GM23338 (cell line): ENCODE measurements around the gene SLC25A26. TPM values are rescaled to one million over a fixed set of nuclear protein-coding genes. Genes with fewer than 3 reads are reported as not detected.

ENCODE experiments used
- ATAC-seq: fragments of 200-7000 bp; cut with Tn5 transposase; 3 replicates; pipeline ENCODE4 v1.9.1; 2020
- DNase-seq: peaks from one replicate; pipeline ENCODE4 v3.0.0-alpha.2; 2015; ENCODE audit warnings: low spot score
- H2AFZ ChIP-seq: fragments of 200-600 bp; sonication (generic); 2 replicates; pipeline ENCODE4 v1.8.0; 2016; ENCODE audit warnings: antibody characterized with exemption, mild to moderate bottlenecking, moderate library complexity
- H3F3A ChIP-seq: fragments of 200-600 bp; sonication (generic); replicated peaks from 2 replicates; pipeline ENCODE4 v1.8.0; 2017; ENCODE audit warnings: antibody characterized with exemption, mixed run types, low read depth
- H3K27ac ChIP-seq: fragments of 200-600 bp; sonication (generic); 2 replicates; pipeline ENCODE4 v1.6.1; 2016; ENCODE audit warnings: low read depth
- H3K27me3 ChIP-seq: fragments of 200-600 bp; sonication (generic); 2 replicates; pipeline ENCODE4 v1.8.0; 2016; ENCODE audit warnings: mild to moderate bottlenecking, mixed run types, moderate library complexity; ENCODE audit not compliant: insufficient read depth
- H3K36me3 ChIP-seq: fragments of 200-600 bp; sonication (generic); 2 replicates; pipeline ENCODE4 v1.8.0; 2016; ENCODE audit warnings: mild to moderate bottlenecking; ENCODE audit not compliant: insufficient read depth
- H3K4me1 ChIP-seq: fragments of 200-600 bp; sonication (generic); 2 replicates; pipeline ENCODE4 v1.8.0; 2016; ENCODE audit warnings: mild to moderate bottlenecking, moderate library complexity; ENCODE audit not compliant: insufficient read depth
- H3K4me2 ChIP-seq: fragments of 200-600 bp; sonication (generic); 2 replicates; pipeline ENCODE4 v1.7.1; 2017; ENCODE audit warnings: mixed run types
- H3K4me3 ChIP-seq: fragments of 200-600 bp; sonication (generic); 2 replicates; pipeline ENCODE4 v1.6.1; 2016; ENCODE audit warnings: mixed run types
- H3K79me2 ChIP-seq: fragments of 200-600 bp; sonication (generic); replicated peaks from 2 replicates; pipeline ENCODE4 v1.8.0; 2017; ENCODE audit warnings: mild to moderate bottlenecking; ENCODE audit not compliant: insufficient read depth
- H3K9me2 ChIP-seq: fragments of 200-600 bp; sonication (generic); 2 replicates; pipeline ENCODE4 v1.8.0; 2017; ENCODE audit not compliant: insufficient read depth
- H4K20me1 ChIP-seq: fragments of 200-600 bp; sonication (generic); replicated peaks from 2 replicates; pipeline ENCODE4 v1.8.0; 2017; ENCODE audit warnings: mild to moderate bottlenecking; ENCODE audit not compliant: insufficient read depth
- H3K27ac Mint-ChIP-seq: 2 replicates; pipeline ENCODE4 v1.8.0; 2020; ENCODE audit warnings: inconsistent platforms, mild to moderate bottlenecking, moderate library complexity, mixed read lengths
- H3K27me3 Mint-ChIP-seq: 3 replicates; pipeline ENCODE4 v1.8.0; 2022; ENCODE audit warnings: low read depth, mild to moderate bottlenecking, moderate library complexity, mixed read lengths, inconsistent platforms; ENCODE audit not compliant: insufficient read depth, poor library complexity
- H3K36me3 Mint-ChIP-seq: 3 replicates; pipeline ENCODE4 v1.8.0; 2021; ENCODE audit warnings: low read depth, mild to moderate bottlenecking, inconsistent platforms, moderate library complexity, mixed read lengths
- H3K4me1 Mint-ChIP-seq: 3 replicates; pipeline ENCODE4 v1.8.0; 2020; ENCODE audit warnings: mild to moderate bottlenecking, inconsistent platforms, mixed read lengths
- H3K4me3 Mint-ChIP-seq: 3 replicates; pipeline ENCODE4 v1.8.0; 2021; ENCODE audit warnings: moderate library complexity, mild to moderate bottlenecking, inconsistent platforms, mixed read lengths
- H3K9me3 Mint-ChIP-seq: 3 replicates; pipeline ENCODE4 v1.8.0; 2020; ENCODE audit warnings: moderate library complexity, mild to moderate bottlenecking, inconsistent platforms, mixed read lengths
- CREB1 ChIP-seq: fragments of 250-450 bp; sonication (Bioruptor Pico); IDR thresholded peaks from 2 replicates; pipeline ENCODE4 v1.5.0; 2020; ENCODE audit warnings: low read depth, mild to moderate bottlenecking, moderate library complexity
- CTCF ChIP-seq, 2 experiments: fragments of 200-600 bp in 1 of 2; sonication (generic) in 1 of 2; conservative IDR thresholded peaks; 2 replicates each; pipeline versions ENCODE4 v1.5.1 to v1.6.1; 2016 to 2017; ENCODE audit warnings: antibody characterized with exemption in 2 of 2, low read depth in 2 of 2, mild to moderate bottlenecking in 2 of 2, moderate library complexity in 1 of 2
- ETS1 ChIP-seq: IDR thresholded peaks from 2 replicates; pipeline ENCODE4 v1.6.1; 2016; ENCODE audit warnings: antibody characterized with exemption
- EZH2 ChIP-seq: fragments of 200-600 bp; sonication (generic); IDR thresholded peaks from one replicate; pipeline ENCODE4 v1.8.0; 2017; ENCODE audit warnings: antibody characterized with exemption, mild to moderate bottlenecking, low read depth; ENCODE audit not compliant: unreplicated experiment
- JUNB ChIP-seq: IDR thresholded peaks from one replicate; pipeline ENCODE4 v1.6.1; 2016; ENCODE audit warnings: antibody characterized with exemption; ENCODE audit not compliant: unreplicated experiment
- NANOG ChIP-seq: IDR thresholded peaks from 2 replicates; pipeline ENCODE4 v1.6.1; 2016; ENCODE audit warnings: antibody characterized with exemption, borderline replicate concordance
- POLR2AphosphoS5 ChIP-seq: IDR thresholded peaks from 2 replicates; pipeline ENCODE4 v1.6.1; 2016; ENCODE audit warnings: antibody characterized with exemption, low read depth
- STAT1 ChIP-seq: IDR thresholded peaks from one replicate; pipeline ENCODE4 v1.6.1; 2016; ENCODE audit warnings: antibody characterized with exemption; ENCODE audit not compliant: unreplicated experiment
- ZNF331 ChIP-seq: fragments of 250-450 bp; sonication (Bioruptor Pico); IDR thresholded peaks from 2 replicates; pipeline ENCODE4 v1.5.0; 2020; ENCODE audit warnings: low read depth, mild to moderate bottlenecking, moderate library complexity
- polyA plus RNA-seq: library from polyadenylated mRNA; unstranded; fragments of >200 nt; fragmentation: Nextera tagmentation; extraction: Ambion mirVana; gene quantifications from 2 replicates; pipeline ENCODE4 v1.2.1, GENCODE V29; 2016
- total RNA-seq: library from RNA; depleted of rRNA; stranded (reverse); fragments of >200 nt; shearing (Covaris generic); gene quantifications from 2 replicates; pipeline ENCODE4 v1.2.3, GENCODE V29; 2014

The SLC25A26 gene
- total and polyA plus RNA-seq, 2 experiments from 2014 or later, result 24.8 to 40.2 TPM

- H2AFZ ChIP-seq, result no peak overlapping the region
- no peak overlapping the region for H3K4me3 ChIP-seq
- no peak overlapping the region for H3K4me2 ChIP-seq
- Mint-ChIP-seq H3K27me3 (no peaks in the 10 kb centered on the region), H3K27ac (no peak overlapping the region), H3K4me1 (peaks cover 11% of the 10 kb centered on the region), H3K9me3 (no peaks in the 10 kb centered on the region), H3K36me3 (peaks cover 18% of the 10 kb centered on the region), H3K4me3 (no peak overlapping the region)
- H3K27ac ChIP-seq, result no peak overlapping the region
- no peaks in the 10 kb centered on the region for H4K20me1 ChIP-seq
- H3K79me2 ChIP-seq, result no peaks in the 10 kb centered on the region
- DNase-seq (no peak), ATAC-seq (no peak)
- no peaks in the 10 kb centered on the region for H3F3A ChIP-seq
- no peaks in the 10 kb centered on the region for H3K9me2 ChIP-seq
- no peak for TF ChIP-seq STAT1
- no peak for TF ChIP-seq CTCF (conservative IDR thresholded peaks at IDR 0.05; ENCODE audit: low read depth in 2 of 2)
- no peak for TF ChIP-seq NANOG
- no peak for TF ChIP-seq ZNF331
- TF ChIP-seq JUNB, result no peak
- TF ChIP-seq ETS1, result no peak
- no peak for TF ChIP-seq CREB1 (CRISPR knock-in tag)
- H3K4me1 ChIP-seq, result 0 out of 2 replicates have a peak, but pooled peaks cover 1% of the 10 kb centered on the region
- no peaks in the 10 kb centered on the region for H3K27me3 ChIP-seq
- no peaks in the 10 kb centered on the region for H3K36me3 ChIP-seq
These were observed 129.8 kb downstream of the SLC25A26 start for GRCh38 chr3:66350601-66351000.

- ATAC-seq (no peak), DNase-seq (no peak)
- no peaks in the 10 kb centered on the region for H3K9me2 ChIP-seq
- Mint-ChIP-seq H3K4me3 (no peak overlapping the region), H3K9me3 (no peaks in the 10 kb centered on the region), H3K27me3 (no peaks in the 10 kb centered on the region), H3K36me3 (peaks cover 2% of the 10 kb centered on the region; the same call in 1 of the 3 replicates), H3K4me1 (peaks cover 10% of the 10 kb centered on the region), H3K27ac (no peak overlapping the region)
- peaks cover 14% of the 10 kb centered on the region for H3K4me1 ChIP-seq
- TF ChIP-seq NANOG, result no peak
- no peak for TF ChIP-seq EZH2
- TF ChIP-seq CREB1 (CRISPR knock-in tag), result no peak
- TF ChIP-seq ETS1, result no peak
- no peak for TF ChIP-seq POLR2AphosphoS5
- no peaks in the 10 kb centered on the region for H3K79me2 ChIP-seq
- H2AFZ ChIP-seq, result no peak overlapping the region
- H3K27ac ChIP-seq, result no peak overlapping the region
- no peak overlapping the region for H3K4me3 ChIP-seq
- no peaks in the 10 kb centered on the region for H4K20me1 ChIP-seq
- H3K4me2 ChIP-seq, result no peak overlapping the region
- H3F3A ChIP-seq, result no peaks in the 10 kb centered on the region
- H3K36me3 ChIP-seq, result no peaks in the 10 kb centered on the region
- H3K27me3 ChIP-seq, result no peaks in the 10 kb centered on the region
These were observed 132.2 kb downstream of the SLC25A26 start for GRCh38 chr3:66353039-66353438.
